GM18867 (cell line): ENCODE results near the gene RFTN1.

Experiments
- ATAC-seq: cut with Tn5 transposase; IDR thresholded peaks from one replicate; pipeline ENCODE4 v1.9.1; 2021; ENCODE audit warnings: mild to moderate bottlenecking, moderate library complexity; ENCODE audit not compliant: unreplicated experiment

The RFTN1 gene

DNA sequence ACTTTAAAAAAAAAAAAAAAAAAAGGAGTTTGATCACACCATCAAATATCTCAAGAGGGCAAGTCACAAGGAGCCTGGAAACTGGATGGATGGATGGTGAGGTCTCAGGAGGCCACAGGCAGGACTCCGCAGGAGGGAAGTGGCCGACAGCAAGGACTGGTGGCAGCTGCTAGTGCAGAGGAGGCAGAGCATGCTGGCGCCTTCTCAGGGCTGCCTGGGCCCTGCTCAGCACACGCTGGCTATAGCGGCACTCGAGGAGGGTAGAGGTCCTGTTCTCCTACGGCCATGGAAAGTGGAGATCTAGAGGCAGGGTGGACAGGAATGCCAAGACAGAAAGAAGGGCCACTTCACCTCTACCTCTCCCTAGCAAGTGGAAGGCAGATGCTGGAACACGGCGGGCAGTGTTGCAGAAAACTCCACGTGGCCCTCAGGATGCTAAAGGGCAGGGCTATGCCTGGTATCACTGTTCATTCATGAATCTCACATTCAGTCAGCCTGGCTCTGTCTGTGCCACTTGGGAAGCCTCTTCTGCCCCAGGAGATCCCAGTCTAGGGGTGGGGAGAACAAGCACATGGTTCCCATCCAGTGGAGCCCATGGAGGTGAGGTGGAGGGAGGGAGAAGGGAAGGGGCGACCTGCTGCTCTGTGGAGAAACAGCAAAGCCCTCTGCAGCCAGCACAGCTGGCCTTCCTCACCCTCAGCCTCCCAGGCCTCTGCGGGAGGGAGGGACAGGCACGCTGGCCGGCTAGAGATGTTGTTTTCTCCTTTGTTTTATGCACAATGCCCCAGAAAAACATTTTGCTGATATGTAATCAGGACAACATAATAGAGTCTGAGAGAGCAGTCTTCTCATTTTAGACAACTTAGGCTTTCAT is 177.5 kb downstream of the RFTN1 start:
- ATAC-seq = no peak

GRCh38 chr3:16335333-16335732 is 178.2 kb downstream of the RFTN1 start:
- ATAC-seq = no peak

DNA sequence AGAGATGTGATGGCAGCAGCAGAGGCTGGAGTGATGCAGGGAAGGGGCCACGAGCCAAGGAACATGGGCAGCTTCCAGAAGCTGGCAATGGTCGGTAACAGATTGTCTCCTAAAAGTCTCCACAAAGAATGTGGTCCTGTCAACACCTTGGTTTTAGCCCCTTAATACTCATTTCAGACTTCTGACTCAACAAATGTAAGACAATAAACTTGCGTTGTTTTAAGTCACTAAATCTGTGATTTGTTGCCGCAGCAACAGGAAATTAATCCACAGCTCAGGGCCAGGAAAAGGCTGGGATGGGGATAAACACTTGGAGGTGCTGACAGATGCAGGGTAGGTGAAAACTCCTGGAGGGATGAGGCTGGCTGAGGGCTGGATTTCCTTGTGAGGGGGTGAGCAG is 178.6 kb downstream of the RFTN1 start:
- no peak for ATAC-seq

GRCh38 chr3:16332904-16333426 is 180.5 kb downstream of the RFTN1 start:
- ATAC-seq = no peak

DNA sequence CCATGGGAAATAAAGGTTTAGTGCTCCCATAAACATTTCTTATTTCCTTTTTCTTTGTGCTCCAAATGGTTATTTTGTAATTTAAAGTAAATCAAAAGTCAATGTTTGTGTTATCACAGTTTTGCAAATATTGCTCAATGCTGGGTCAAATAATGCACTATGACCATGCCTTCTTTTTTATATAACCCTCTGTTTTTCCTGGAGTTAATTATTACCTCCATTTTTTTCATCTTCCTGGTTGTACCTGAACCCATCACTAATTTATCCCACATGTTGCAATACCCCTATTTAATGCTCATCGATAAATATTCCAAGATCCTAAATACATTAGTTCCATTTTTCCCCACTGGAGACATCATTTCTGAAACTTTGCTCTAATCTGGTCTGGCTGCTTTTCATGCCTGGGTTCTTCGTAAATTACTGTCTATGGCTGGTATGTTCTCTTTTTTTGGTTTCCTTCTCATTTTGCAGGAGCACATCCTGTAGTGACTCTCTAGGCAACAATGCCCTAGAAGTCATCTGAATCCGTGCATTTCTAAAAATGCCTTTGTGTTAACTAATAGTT is 182.1 kb downstream of the RFTN1 start:
- no peak for ATAC-seq

DNA sequence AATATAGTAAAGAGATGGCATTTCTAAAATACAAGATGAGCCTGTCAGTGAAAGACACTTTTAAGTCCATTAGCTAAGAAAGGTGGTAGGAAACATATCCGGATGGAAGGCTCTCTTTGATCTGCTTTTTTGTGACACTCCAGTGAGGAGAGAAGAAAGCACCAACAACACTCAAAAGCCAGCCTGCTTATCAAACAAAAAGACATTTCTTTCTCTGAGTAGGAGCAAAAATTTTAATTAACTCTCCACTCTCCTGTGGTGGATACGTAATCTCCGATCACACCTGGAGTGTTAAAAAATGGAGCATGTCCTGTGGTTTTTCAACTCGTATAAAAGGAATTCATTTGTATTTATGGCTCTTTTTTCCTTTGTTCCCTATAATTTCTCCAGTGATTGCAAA is 183.1 kb downstream of the RFTN1 start:
- no peak for ATAC-seq

DNA sequence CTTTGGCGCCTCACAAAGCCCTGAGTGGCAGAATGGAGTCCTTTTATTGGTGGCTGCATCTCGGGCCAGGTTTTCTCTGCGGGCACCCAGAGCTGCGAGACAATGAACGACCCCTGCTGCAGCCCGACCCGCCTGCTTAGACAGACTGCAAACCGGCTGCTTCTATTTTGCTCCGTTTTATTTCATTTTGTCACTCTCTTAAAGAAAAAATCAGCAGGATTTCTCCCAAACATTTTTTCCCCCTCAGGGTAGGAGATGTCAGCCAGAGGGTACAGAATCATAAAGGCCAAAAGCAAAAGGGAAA is 183.7 kb downstream of the RFTN1 start:
- ATAC-seq = no peak

- no peak for ATAC-seq
Observed at GRCh38 chr3:16329036-16329825, 184.3 kb downstream of the RFTN1 start.

- ATAC-seq = no peak
Observed at GRCh38 chr3:16328124-16328523, 185.4 kb downstream of the RFTN1 start.

DNA sequence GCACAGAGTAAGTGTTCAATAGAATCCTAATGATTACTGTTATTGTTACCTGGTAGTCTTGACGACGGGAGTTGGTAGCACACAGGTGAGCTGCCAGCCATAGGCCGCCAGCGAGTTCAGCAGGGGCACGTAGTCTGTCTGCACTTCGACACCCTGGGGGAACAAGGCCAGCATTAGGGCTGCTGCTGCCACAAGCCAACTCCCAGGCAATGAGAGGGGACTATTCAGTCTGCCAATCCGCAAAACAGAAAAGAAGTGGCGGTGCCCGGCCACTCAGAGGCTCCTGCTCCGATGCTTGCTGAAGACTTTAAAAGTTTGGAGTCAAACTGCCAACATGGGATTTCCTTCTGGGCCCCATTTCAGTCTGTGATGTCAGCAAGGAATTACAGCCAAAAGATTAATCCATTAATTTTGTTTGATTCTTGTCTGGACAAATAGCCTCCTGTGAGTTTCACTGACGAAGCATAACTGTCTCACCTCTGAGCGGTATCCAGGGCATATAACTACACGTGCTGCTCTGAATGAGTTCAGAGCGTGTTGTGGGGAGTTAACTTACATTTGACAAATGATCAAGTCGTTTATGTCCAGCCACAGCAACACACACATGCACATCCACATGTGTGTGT is 186.7 kb downstream of the RFTN1 start:
- ATAC-seq = no peak

DNA sequence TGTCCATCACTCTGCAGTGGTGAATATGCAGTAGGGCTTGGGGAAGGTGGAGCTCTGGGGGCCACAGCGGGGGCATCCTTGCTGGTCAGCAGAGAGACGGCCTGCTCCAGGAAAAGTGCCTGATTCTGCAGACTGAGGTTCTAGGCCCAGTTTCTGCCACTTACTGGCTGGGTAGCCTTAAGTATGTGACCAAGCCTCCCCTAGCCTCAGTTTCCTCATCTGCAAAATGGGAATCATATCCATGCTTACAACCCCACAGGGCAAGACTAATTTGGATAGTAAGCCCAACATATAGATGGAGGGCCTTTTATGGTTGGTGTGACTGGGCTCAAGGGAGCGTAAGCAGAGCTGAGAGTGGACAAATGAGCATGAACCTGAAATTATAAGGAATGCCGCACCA is 187.6 kb downstream of the RFTN1 start:
- ATAC-seq = no peak

DNA sequence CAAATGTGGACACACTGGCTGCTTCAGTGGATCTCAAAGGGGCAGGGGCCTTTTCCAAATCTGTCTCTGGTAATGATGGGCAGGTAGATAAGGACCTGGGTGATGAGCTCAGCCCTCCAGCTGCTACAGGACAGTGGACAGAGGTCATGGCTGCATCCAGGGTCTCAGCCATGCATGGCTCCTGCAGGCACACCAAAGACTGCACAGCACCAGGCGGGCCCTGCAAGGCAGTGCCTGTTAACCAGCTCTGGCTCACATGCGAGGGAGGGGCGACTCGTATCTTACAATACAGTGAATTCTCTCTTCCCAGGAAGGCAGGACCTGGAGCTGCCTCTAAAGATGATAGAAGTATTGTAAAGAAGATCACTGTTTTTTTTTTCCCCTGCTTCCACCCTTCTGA is 189.8 kb downstream of the RFTN1 start:
- no peak for ATAC-seq

DNA sequence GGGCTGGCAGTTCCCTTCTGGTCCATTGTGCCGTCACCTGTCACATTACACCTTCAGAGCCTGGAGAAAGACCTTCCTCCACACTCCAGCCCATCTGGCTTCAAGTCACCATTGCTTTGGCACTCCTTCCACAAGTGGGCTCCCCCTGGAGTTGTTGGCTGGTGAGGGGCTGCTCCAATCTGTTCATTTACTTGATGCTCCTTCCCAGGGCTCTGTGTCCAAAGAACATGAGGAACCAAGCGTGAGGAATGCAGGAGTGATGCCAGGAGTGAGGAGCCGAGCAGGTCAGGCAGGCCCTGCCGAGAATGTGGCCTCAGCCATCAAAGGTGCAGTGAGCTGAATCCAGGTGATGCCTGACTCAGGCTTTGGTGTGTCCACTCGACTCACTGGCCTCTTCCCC is 191.3 kb downstream of the RFTN1 start:
- ATAC-seq = no peak

- no peak for ATAC-seq
Observed at GRCh38 chr3:16320711-16321110, 192.8 kb downstream of the RFTN1 start.

DNA sequence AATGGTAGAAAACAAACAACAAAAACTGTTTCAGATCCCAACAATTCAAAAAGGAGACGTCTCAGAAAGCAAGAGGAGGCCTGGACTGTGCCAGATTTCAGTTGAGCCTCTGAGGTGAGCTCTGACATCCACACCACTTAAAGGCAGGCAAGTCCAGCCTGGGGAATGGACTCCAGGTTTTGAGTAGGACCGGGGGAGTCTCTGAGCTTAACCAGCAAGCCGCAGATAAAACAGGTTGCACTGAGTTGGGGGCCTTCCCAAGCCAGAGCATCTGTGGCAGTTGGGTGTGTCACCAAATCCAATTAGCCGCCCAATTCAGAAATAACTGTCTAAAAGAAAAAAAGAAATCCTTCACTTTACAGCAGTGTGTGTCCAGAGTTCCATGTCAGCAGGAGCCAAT is 193.8 kb downstream of the RFTN1 start:
- no peak for ATAC-seq

GRCh38 chr3:16319307-16319706 is 194.2 kb downstream of the RFTN1 start:
- ATAC-seq = no peak

DNA sequence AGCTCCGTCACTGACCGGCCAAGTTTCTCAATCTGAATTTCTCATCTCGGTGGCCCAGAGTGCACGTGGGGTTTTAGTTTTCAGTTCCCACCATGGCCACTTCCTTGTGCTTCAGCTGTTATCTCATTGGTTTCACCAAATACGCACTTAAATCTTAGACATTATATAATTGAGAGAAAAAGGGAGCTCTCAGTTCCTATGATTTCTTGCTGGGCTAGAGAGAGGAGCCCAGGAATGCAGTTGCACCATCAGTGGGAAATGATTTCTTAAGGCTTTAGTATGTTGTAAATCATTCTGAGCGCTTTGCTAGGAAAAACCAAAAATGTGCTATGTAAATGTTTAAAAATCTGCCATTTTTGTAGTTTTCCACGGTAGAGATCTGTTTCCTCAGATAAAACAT is 195.3 kb downstream of the RFTN1 start:
- no peak for ATAC-seq

- no peak for ATAC-seq
Observed at GRCh38 chr3:16317561-16317945, 195.9 kb downstream of the RFTN1 start.

GRCh38 chr3:16316847-16317560 is 196.5 kb downstream of the RFTN1 start:
- no peak for ATAC-seq

- no peak for ATAC-seq
Observed at GRCh38 chr3:16316396-16316795, 197.1 kb downstream of the RFTN1 start.

- ATAC-seq = no peak
Observed at GRCh38 chr3:16315623-16316022, 197.9 kb downstream of the RFTN1 start.
